K562 (cell line): ENCODE results near the gene TRAPPC4.
"Not testable (repeated sequence)": the region's sequence is repeated elsewhere in the genome, so short reads cannot be mapped to it uniquely, and the experiment has no call there.

Experiments used
- BRCA1 ChIP-seq, 2 experiments: fragments of 450-650 bp in 1 of 2; sonication (generic) in 1 of 2; formaldehyde crosslinking in 1 of 2; IDR thresholded peaks; 2 replicates each; pipeline versions ENCODE4 v1.5.0 to v1.6.1; 2017 to 2020; ENCODE audit warnings: mild to moderate bottlenecking in 1 of 2, missing genetic modification reagents in 1 of 2
- CBFA2T3 ChIP-seq: fragments of 450-650 bp; IDR thresholded peaks from 2 replicates; pipeline ENCODE4 v1.6.1; 2017
- CHD2 ChIP-seq: IDR thresholded peaks from 2 replicates; pipeline ENCODE4 v1.6.1; 2011; ENCODE audit warnings: low read depth, low read length
- DPF2 ChIP-seq: fragments of 450-650 bp; IDR thresholded peaks from 2 replicates; pipeline ENCODE4 v1.6.1; 2016
- FOXK2 ChIP-seq, 2 experiments: fragments of 450-650 bp; IDR thresholded peaks in 1 of 2; conservative IDR thresholded peaks in 1 of 2; 2 replicates each; pipeline ENCODE4 v1.6.1; 2016; ENCODE audit warnings: low read depth in 2 of 2, mild to moderate bottlenecking in 1 of 2
- POLR2AphosphoS5 ChIP-seq: IDR thresholded peaks from 2 replicates; pipeline ENCODE4 v1.6.1; 2011; ENCODE audit warnings: mild to moderate bottlenecking, low read depth, low read length, moderate library complexity; ENCODE audit not compliant: control insufficient read depth, insufficient read depth
- RFX5 ChIP-seq: IDR thresholded peaks from 2 replicates; pipeline ENCODE4 v1.6.1; 2011; ENCODE audit warnings: low read depth, mild to moderate bottlenecking, improper control_type of control experiment, low read length
- SMAD4 ChIP-seq: fragments of 250-450 bp; sonication (Bioruptor Pico); conservative IDR thresholded peaks from 2 replicates; pipeline ENCODE4 v1.8.0; 2021; ENCODE audit warnings: inconsistent platforms, mild to moderate bottlenecking, moderate library complexity
- ZNF699 ChIP-seq: fragments of 250-450 bp; sonication (Bioruptor Pico); IDR thresholded peaks from 2 replicates; pipeline ENCODE4 v1.8.0; 2021; ENCODE audit warnings: mild to moderate bottlenecking, moderate library complexity; ENCODE audit not compliant: insufficient replicate concordance
- TF ChIP-seq, protein P1 (sequence below): fragments of 250-450 bp; sonication (Bioruptor Pico); IDR thresholded peaks from 2 replicates; pipeline ENCODE4 v1.4.0; 2020
- TF ChIP-seq, protein P2 (sequence below): sonication (generic); formaldehyde crosslinking; IDR thresholded peaks from 2 replicates; pipeline ENCODE4 v1.8.0; 2022; ENCODE audit warnings: missing genetic modification reagents, mild to moderate bottlenecking, moderate library complexity, borderline replicate concordance
- TF ChIP-seq, protein P3 (sequence below), 3 experiments: IDR thresholded peaks in 2 of 3; conservative IDR thresholded peaks in 1 of 3; 2 replicates each; pipeline ENCODE4 v1.5.1; 2011 to 2012; ENCODE audit warnings: low read length in 3 of 3, mild to moderate bottlenecking in 3 of 3, control low read depth in 2 of 3, improper control_type of control experiment in 1 of 3, inconsistent platforms in 1 of 3, low read depth in 1 of 3, mixed read lengths in 1 of 3, moderate library complexity in 1 of 3; ENCODE audit not compliant: insufficient read depth in 2 of 3

DNA sequence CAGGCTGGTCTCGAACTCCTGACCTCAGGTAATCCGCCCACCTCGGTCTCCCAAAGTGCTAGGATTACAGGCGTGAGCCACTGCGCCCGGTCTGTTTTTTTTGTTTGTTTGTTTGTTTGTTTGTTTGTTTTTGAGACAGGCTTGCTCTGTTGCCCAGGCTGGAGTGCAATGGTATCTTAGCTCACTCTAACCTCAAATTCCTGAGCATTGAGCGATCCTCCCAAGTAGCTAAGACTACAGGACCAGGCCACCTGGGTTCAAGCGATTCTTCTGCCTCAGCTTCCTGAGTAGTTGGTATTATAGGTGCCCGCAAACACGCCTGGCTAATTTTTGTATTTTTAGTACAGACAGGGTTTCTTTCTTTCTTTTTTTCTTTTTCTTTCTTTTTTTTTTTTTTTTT lies 14.9 kb downstream of the TRAPPC4 start:
- TF ChIP-seq RFX5; BRCA1 (IDR thresholded peaks at IDR 0.05); BRCA1 (CRISPR knock-in tag; IDR thresholded peaks at IDR 0.05); POLR2AphosphoS5; ZNF699 (CRISPR knock-in tag); DPF2; SMAD4; CHD2; CBFA2T3; FOXK2 (conservative IDR thresholded peaks at IDR 0.05 in 1 of 2, IDR thresholded peaks at IDR 0.05 in 1 of 2; ENCODE audit: low read depth in 2 of 2): not testable (repeated sequence)
- TF ChIP-seq, protein P1, sequence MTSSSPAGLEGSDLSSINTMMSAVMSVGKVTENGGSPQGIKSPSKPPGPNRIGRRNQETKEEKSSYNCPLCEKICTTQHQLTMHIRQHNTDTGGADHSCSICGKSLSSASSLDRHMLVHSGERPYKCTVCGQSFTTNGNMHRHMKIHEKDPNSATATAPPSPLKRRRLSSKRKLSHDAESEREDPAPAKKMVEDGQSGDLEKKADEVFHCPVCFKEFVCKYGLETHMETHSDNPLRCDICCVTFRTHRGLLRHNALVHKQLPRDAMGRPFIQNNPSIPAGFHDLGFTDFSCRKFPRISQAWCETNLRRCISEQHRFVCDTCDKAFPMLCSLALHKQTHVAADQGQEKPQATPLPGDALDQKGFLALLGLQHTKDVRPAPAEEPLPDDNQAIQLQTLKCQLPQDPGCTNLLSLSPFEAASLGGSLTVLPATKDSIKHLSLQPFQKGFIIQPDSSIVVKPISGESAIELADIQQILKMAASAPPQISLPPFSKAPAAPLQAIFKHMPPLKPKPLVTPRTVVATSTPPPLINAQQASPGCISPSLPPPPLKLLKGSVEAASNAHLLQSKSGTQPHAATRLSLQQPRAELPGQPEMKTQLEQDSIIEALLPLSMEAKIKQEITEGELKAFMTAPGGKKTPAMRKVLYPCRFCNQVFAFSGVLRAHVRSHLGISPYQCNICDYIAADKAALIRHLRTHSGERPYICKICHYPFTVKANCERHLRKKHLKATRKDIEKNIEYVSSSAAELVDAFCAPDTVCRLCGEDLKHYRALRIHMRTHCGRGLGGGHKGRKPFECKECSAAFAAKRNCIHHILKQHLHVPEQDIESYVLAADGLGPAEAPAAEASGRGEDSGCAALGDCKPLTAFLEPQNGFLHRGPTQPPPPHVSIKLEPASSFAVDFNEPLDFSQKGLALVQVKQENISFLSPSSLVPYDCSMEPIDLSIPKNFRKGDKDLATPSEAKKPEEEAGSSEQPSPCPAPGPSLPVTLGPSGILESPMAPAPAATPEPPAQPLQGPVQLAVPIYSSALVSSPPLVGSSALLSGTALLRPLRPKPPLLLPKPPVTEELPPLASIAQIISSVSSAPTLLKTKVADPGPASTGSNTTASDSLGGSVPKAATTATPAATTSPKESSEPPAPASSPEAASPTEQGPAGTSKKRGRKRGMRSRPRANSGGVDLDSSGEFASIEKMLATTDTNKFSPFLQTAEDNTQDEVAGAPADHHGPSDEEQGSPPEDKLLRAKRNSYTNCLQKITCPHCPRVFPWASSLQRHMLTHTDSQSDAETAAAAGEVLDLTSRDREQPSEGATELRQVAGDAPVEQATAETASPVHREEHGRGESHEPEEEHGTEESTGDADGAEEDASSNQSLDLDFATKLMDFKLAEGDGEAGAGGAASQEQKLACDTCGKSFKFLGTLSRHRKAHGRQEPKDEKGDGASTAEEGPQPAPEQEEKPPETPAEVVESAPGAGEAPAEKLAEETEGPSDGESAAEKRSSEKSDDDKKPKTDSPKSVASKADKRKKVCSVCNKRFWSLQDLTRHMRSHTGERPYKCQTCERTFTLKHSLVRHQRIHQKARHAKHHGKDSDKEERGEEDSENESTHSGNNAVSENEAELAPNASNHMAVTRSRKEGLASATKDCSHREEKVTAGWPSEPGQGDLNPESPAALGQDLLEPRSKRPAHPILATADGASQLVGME (CRISPR knock-in tag): not testable (repeated sequence)
- TF ChIP-seq, protein P2, sequence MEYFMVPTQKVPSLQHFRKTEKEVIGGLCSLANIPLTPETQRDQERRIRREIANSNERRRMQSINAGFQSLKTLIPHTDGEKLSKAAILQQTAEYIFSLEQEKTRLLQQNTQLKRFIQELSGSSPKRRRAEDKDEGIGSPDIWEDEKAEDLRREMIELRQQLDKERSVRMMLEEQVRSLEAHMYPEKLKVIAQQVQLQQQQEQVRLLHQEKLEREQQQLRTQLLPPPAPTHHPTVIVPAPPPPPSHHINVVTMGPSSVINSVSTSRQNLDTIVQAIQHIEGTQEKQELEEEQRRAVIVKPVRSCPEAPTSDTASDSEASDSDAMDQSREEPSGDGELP (CRISPR knock-in tag): not testable (repeated sequence)
- TF ChIP-seq, protein P3, sequence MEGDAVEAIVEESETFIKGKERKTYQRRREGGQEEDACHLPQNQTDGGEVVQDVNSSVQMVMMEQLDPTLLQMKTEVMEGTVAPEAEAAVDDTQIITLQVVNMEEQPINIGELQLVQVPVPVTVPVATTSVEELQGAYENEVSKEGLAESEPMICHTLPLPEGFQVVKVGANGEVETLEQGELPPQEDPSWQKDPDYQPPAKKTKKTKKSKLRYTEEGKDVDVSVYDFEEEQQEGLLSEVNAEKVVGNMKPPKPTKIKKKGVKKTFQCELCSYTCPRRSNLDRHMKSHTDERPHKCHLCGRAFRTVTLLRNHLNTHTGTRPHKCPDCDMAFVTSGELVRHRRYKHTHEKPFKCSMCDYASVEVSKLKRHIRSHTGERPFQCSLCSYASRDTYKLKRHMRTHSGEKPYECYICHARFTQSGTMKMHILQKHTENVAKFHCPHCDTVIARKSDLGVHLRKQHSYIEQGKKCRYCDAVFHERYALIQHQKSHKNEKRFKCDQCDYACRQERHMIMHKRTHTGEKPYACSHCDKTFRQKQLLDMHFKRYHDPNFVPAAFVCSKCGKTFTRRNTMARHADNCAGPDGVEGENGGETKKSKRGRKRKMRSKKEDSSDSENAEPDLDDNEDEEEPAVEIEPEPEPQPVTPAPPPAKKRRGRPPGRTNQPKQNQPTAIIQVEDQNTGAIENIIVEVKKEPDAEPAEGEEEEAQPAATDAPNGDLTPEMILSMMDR (IDR thresholded peaks at IDR 0.05 in 2 of 3, conservative IDR thresholded peaks at IDR 0.05 in 1 of 3; ENCODE audit: insufficient read depth in 2 of 3, low read depth in 1 of 3, low read length in 3 of 3): not testable (repeated sequence)
